H1 (cell line): ENCODE results near the gene TCF7L1. TPM values are rescaled to one million over a fixed set of nuclear protein-coding genes. Genes with fewer than 3 reads are reported as not detected.
A peak's percentile ranks its signal among the peaks of the same experiment; 100 is the strongest.

Experiments
- CTCF ChIA-PET: fragments of 300-600 bp; sonication (Branson Sonifier 250); formaldehyde crosslinking; loops from one replicate; lab custom pipeline; 2021; ENCODE audit not compliant: partially characterized antibody; lab: Charles Lee
- POLR2A ChIA-PET: fragments of 300-600 bp; sonication (Branson Sonifier 250); formaldehyde crosslinking; loops from one replicate; lab custom pipeline; 2021; ENCODE audit warnings: inconsistent platforms; ENCODE audit not compliant: partially characterized antibody; lab: Charles Lee
- DNase-seq, 2 experiments: peaks; one replicate each; pipeline versions ENCODE4 v3.0.0 to v3.0.0-alpha.2; 2010 to 2022; ENCODE audit warnings: low spot score in 2 of 2, low read depth in 1 of 2, mixed read lengths in 1 of 2
- FAIRE-seq: peaks from 2 replicates; lab custom pipeline; 2011; peaks lifted over from hg19 to GRCh38; lab: Jason Lieb, UNC
- H2AFZ ChIP-seq: 2 replicates; pipeline ENCODE4 v1.8.1; 2012; ENCODE audit warnings: low read length, inconsistent platforms
- H2AK5ac ChIP-seq: 2 replicates; pipeline ENCODE4 v1.6.1; 2013; ENCODE audit warnings: low read depth, low read length
- H2BK120ac ChIP-seq: replicated peaks from 2 replicates; pipeline ENCODE3; 2013; ENCODE audit warnings: low read depth, low read length, inconsistent platforms
- H2BK12ac ChIP-seq: 2 replicates; pipeline ENCODE4 v1.6.1; 2013; ENCODE audit warnings: low read depth, low read length
- H2BK15ac ChIP-seq: 2 replicates; pipeline ENCODE4 v1.6.1; 2013; ENCODE audit warnings: low read length
- H2BK20ac ChIP-seq: 2 replicates; pipeline ENCODE4 v1.6.1; 2013; ENCODE audit warnings: low read length
- H2BK5ac ChIP-seq: 2 replicates; pipeline ENCODE4 v1.6.1; 2013; ENCODE audit warnings: low read depth, low read length
- H3K14ac ChIP-seq: 2 replicates; pipeline ENCODE4 v1.6.1; 2013; ENCODE audit warnings: inconsistent platforms; ENCODE audit not compliant: insufficient read length
- H3K18ac ChIP-seq: 2 replicates; pipeline ENCODE4 v1.6.1; 2013; ENCODE audit warnings: low read length; ENCODE audit errors: extremely low read depth
- H3K23ac ChIP-seq: 2 replicates; pipeline ENCODE4 v1.6.1; 2013; ENCODE audit warnings: inconsistent platforms; ENCODE audit not compliant: insufficient read length
- H3K23me2 ChIP-seq: 2 replicates; pipeline ENCODE4 v1.6.1; 2013; ENCODE audit warnings: low read depth, low read length
- H3K27ac ChIP-seq: 2 replicates; pipeline ENCODE4 v1.6.1; 2011; ENCODE audit warnings: low read depth, low read length, inconsistent platforms
- H3K27me3 ChIP-seq, 4 experiments: replicated peaks in 1 of 4; 1 replicate in 1 of 4; 2 replicates in 3 of 4; pipeline versions ENCODE4 v1.6.1 to v1.8.1; 2011 to 2013; ENCODE audit warnings: low read length in 3 of 4, mild to moderate bottlenecking in 3 of 4, inconsistent platforms in 2 of 4, mixed read lengths in 2 of 4, moderate library complexity in 1 of 4; ENCODE audit not compliant: control insufficient read depth in 3 of 4, insufficient read depth in 3 of 4; ENCODE audit errors: extremely low read depth in 1 of 4
- H3K36me3 ChIP-seq, 4 experiments: 2 replicates each; pipeline versions ENCODE4 v1.6.1 to v1.8.1; 2011 to 2013; ENCODE audit warnings: mild to moderate bottlenecking in 4 of 4, low read length in 3 of 4, moderate library complexity in 2 of 4, control low read depth in 1 of 4, inconsistent platforms in 1 of 4; ENCODE audit not compliant: insufficient read depth in 4 of 4, control insufficient read depth in 2 of 4
- H3K4ac ChIP-seq: replicated peaks from 2 replicates; pipeline ENCODE3; 2013; ENCODE audit warnings: low read length, low read depth, mixed read lengths, inconsistent platforms; ENCODE audit not compliant: insufficient read length
- H3K4me1 ChIP-seq, 4 experiments: replicated peaks in 1 of 4; 1 replicate in 1 of 4; 2 replicates in 3 of 4; pipeline versions ENCODE4 v1.6.1 to v1.8.1; 2011 to 2013; ENCODE audit warnings: low read length in 3 of 4, inconsistent platforms in 2 of 4, mixed read lengths in 1 of 4; ENCODE audit not compliant: insufficient read depth in 4 of 4, control insufficient read depth in 3 of 4
- H3K4me2 ChIP-seq, 2 experiments: 2 replicates each; pipeline versions ENCODE4 v1.6.1 to v1.8.1; 2011 to 2013; ENCODE audit warnings: low read depth in 2 of 2, low read length in 2 of 2, control low read depth in 1 of 2, inconsistent platforms in 1 of 2, mild to moderate bottlenecking in 1 of 2; ENCODE audit not compliant: insufficient read depth in 1 of 2
- H3K4me3 ChIP-seq, 4 experiments: fragments of 200-600, 300-600 bp in 1 of 4; sonication (generic), shearing (Covaris generic), sonication (Bioruptor Twin) in 1 of 4; 2 replicates each; pipeline versions ENCODE4 v1.5.1 to v1.8.1; 2011 to 2016; ENCODE audit warnings: low read length in 4 of 4, low read depth in 3 of 4, control low read depth in 2 of 4, inconsistent platforms in 2 of 4, mild to moderate bottlenecking in 2 of 4, mixed read lengths in 1 of 4, moderate library complexity in 1 of 4; ENCODE audit not compliant: insufficient read depth in 2 of 4; ENCODE audit errors: extremely low read depth in 1 of 4
- H3K56ac ChIP-seq: replicated peaks from 2 replicates; pipeline ENCODE3; 2013; ENCODE audit warnings: low read depth, mild to moderate bottlenecking, mixed read lengths, low read length, inconsistent platforms; ENCODE audit not compliant: insufficient read length
- H3K79me1 ChIP-seq: 2 replicates; pipeline ENCODE4 v1.6.1; 2013; ENCODE audit warnings: low read depth, low read length, control low read depth
- H3K79me2 ChIP-seq, 2 experiments: 2 replicates each; pipeline versions ENCODE4 v1.6.1 to v1.8.1; 2012 to 2013; ENCODE audit warnings: low read length in 2 of 2, mild to moderate bottlenecking in 2 of 2, inconsistent platforms in 1 of 2; ENCODE audit not compliant: insufficient read depth in 2 of 2, control insufficient read depth in 1 of 2
- H3K9ac ChIP-seq, 4 experiments: replicated peaks in 1 of 4; 1 replicate in 1 of 4; 2 replicates in 3 of 4; pipeline versions ENCODE4 v1.6.1 to v1.8.1; 2011 to 2013; ENCODE audit warnings: low read depth in 3 of 4, low read length in 3 of 4, control low read depth in 2 of 4, mild to moderate bottlenecking in 2 of 4, moderate library complexity in 2 of 4, inconsistent platforms in 1 of 4; ENCODE audit errors: extremely low read depth in 1 of 4
- H3K9me3 ChIP-seq, 2 experiments: 2 replicates each; pipeline versions ENCODE4 v1.6.1 to v1.8.1; 2012 to 2013; ENCODE audit warnings: mild to moderate bottlenecking in 2 of 2, moderate library complexity in 2 of 2, control low read depth in 1 of 2, inconsistent platforms in 1 of 2, low read depth in 1 of 2, low read length in 1 of 2, mixed read lengths in 1 of 2; ENCODE audit not compliant: insufficient read depth in 2 of 2
- H4K20me1 ChIP-seq, 2 experiments: replicated peaks in 1 of 2; 2 replicates each; pipeline versions ENCODE3 to v1.8.1; 2011 to 2013; ENCODE audit warnings: inconsistent platforms in 2 of 2, low read length in 2 of 2, mild to moderate bottlenecking in 1 of 2; ENCODE audit not compliant: insufficient read depth in 2 of 2, control insufficient read depth in 1 of 2
- H4K5ac ChIP-seq: 2 replicates; pipeline ENCODE4 v1.6.1; 2013; ENCODE audit warnings: low read length, low read depth, mixed read lengths, inconsistent platforms; ENCODE audit not compliant: insufficient read length
- H4K8ac ChIP-seq: 2 replicates; pipeline ENCODE4 v1.8.0; 2013; ENCODE audit warnings: mild to moderate bottlenecking, moderate library complexity, low read length, inconsistent platforms; ENCODE audit not compliant: insufficient read depth; ENCODE audit errors: extremely low read depth
- H4K91ac ChIP-seq: replicated peaks from 2 replicates; pipeline ENCODE3; 2013; ENCODE audit warnings: low read length, mixed read lengths, inconsistent platforms; ENCODE audit not compliant: insufficient read length
- CEBPB ChIP-seq: IDR thresholded peaks from 2 replicates; pipeline ENCODE4 v1.6.1; 2012; ENCODE audit warnings: low read depth, low read length
- CREB1 ChIP-seq: IDR thresholded peaks from 2 replicates; pipeline ENCODE4 v1.6.1; 2012; ENCODE audit warnings: inconsistent platforms
- CTBP2 ChIP-seq: IDR thresholded peaks from 2 replicates; pipeline ENCODE4 v1.7.0; 2011; ENCODE audit warnings: borderline replicate concordance, mild to moderate bottlenecking, moderate library complexity, mixed read lengths, low read length; ENCODE audit not compliant: insufficient read depth, insufficient read length
- HDAC6 ChIP-seq: IDR thresholded peaks from one replicate; pipeline ENCODE4 v1.7.1; 2012; ENCODE audit warnings: low read depth, mild to moderate bottlenecking, inconsistent platforms, low read length, moderate library complexity
- RFX5 ChIP-seq: IDR thresholded peaks from 2 replicates; pipeline ENCODE4 v1.6.1; 2011; ENCODE audit warnings: low read depth, low read length, improper control_type of control experiment, borderline replicate concordance
- SIRT6 ChIP-seq: IDR thresholded peaks from one replicate; pipeline ENCODE4 v1.7.1; 2012; ENCODE audit warnings: low read length, inconsistent platforms
- SP4 ChIP-seq: IDR thresholded peaks from 2 replicates; pipeline ENCODE4 v1.6.1; 2012; ENCODE audit warnings: low read length, inconsistent platforms
- TEAD4 ChIP-seq: IDR thresholded peaks from 2 replicates; pipeline ENCODE4 v1.6.1; 2012; ENCODE audit warnings: low read depth, low read length, inconsistent platforms, mixed read lengths
- ZNF274 ChIP-seq: IDR thresholded peaks from 2 replicates; pipeline ENCODE4 v1.7.0; 2012; ENCODE audit warnings: low read length, borderline replicate concordance; ENCODE audit errors: extremely low read depth
- WGBS, 2 experiments: shearing (Covaris generic) in 1 of 2; methylation state at CpG; one replicate each; pipeline versions ENCODE4 v1.1.6 to v1.1.7; 2013 to 2015; ENCODE audit warnings: low lambda C conversion rate in 2 of 2, mixed read lengths in 2 of 2, inconsistent platforms in 1 of 2, low coverage in 1 of 2, missing lambda C conversion rate in 1 of 2; ENCODE audit not compliant: insufficient replicate concordance in 2 of 2, insufficient coverage in 1 of 2, insufficient read length in 1 of 2; ENCODE audit errors: extremely low coverage in 1 of 2, missing lambda C conversion rate in 1 of 2; 5-methylcytosine and 5-hydroxymethylcytosine counted together
- polyA plus RNA-seq, 7 experiments: library from polyadenylated mRNA; depleted of rRNA in 3 of 7; stranded (reverse) in 5 of 7; unstranded in 2 of 7; fragments of >200 nt in 5 of 7; fragments of 200-250 nt in 2 of 7; gene quantifications; 1 replicate in 5 of 7; 2 replicates in 1 of 7; 4 replicates in 1 of 7; pipeline versions ENCODE4 v1.2.1 to v1.2.3, GENCODE V29; 2011 to 2013; ENCODE audit warnings: missing spikeins in 2 of 7, mixed read lengths in 2 of 7
- total RNA-seq: library from RNA; stranded (reverse); fragmentation: NEBNext Ultra II Directional; extraction: Animal tissue kit (Norgen Biotek cat#: 25700); gene quantifications from 2 replicates; pipeline ENCODE4 v1.2.1, GENCODE V29; 2021
- TF ChIP-seq, protein P1 (sequence below), 3 experiments: IDR thresholded peaks; 1 replicate in 2 of 3; 2 replicates in 1 of 3; pipeline versions ENCODE4 v1.5.1 to v1.6.1; 2011; ENCODE audit warnings: low read length in 3 of 3, mild to moderate bottlenecking in 3 of 3, inconsistent platforms in 2 of 3, low read depth in 1 of 3, moderate library complexity in 1 of 3; ENCODE audit not compliant: insufficient read depth in 1 of 3; ENCODE audit errors: control extremely low read depth in 1 of 3

TCF7L1 gene
- total and polyA plus RNA-seq, 2 of the 8 experiments (the other 6 are each of a cell fraction or from before 2014, with no cell fraction given): 27.5 to 108 TPM

DNA sequence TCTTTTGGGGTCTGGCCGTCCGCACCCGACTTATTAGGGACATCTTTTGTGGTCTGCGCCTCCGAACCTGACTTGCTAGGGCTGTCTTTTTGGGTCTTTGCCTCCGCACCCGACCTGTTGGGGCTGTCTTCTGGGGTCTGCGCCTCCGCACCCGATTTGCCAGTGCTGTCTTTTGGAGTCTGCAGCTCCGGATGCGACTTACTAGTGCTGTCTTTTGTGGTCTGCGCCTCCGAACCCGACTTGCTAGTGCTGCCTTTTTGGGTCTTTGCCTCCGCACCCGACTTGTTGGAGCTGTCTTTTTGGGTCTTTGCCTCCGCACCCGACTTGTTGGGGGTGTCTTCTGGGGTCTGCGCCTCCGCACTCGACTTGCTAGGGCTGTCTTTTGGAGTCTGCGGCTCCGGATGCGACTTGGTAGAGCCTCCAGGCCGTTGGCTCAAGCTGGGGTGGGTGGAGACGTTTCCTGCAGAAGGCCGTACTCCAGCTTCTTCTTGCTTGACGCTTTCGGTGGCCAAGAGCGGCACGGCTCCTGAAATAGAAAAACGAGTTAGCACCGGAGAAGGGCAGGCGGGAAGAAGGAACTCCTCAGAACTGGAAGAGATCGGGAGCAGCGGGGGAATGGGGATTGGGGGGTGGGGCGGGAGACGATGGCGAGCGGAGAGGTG, 194.1 kb downstream of the TCF7L1 start:
- Histone ChIP-seq H4K5ac (no peak overlapping the region), H3K9ac (peak overlapping the region; percentile 89 to 99 (median 94)), H2AFZ (no peak overlapping the region), H3K4ac (peak overlapping the region; percentile 91), H3K79me2 (peaks cover 9 to 24% of the 10 kb centered on the region in 2 experiments), H3K23ac (no peak overlapping the region), H4K20me1 (peaks cover 0 to 9% of the 10 kb centered on the region in 2 experiments), H4K8ac (peak overlapping the region; percentile 92), H3K23me2 (peaks cover 17% of the 10 kb centered on the region), H2BK15ac (no peak overlapping the region), H3K4me1 (peaks cover 0 to 13% (median 7%) of the 10 kb centered on the region in 4 experiments; a peak in 6 of 7 replicates), H3K56ac (peak overlapping the region; percentile 52), H3K18ac (peak overlapping the region; percentile 99), H3K27me3 (no peaks in the 10 kb centered on the region; a peak in 1 of 7 replicates), H2BK120ac (no peak overlapping the region), H2BK5ac (peak overlapping the region; percentile 100), H2AK5ac (no peak overlapping the region), H3K36me3 (peaks cover 15 to 30% (median 20%) of the 10 kb centered on the region in 4 experiments), H4K91ac (peak overlapping the region; percentile 87), H3K79me1 (peaks cover 17% of the 10 kb centered on the region), H3K27ac (peak overlapping the region; percentile 99; the same call in 1 of the 2 replicates), H2BK12ac (peak overlapping the region; percentile 29), H3K4me2 (peak overlapping the region; percentile 86 to 99), H3K9me3 (no peaks in the 10 kb centered on the region), H3K14ac (no peak overlapping the region), H2BK20ac (no peak overlapping the region), H3K4me3 (peak overlapping the region; percentile 61 to 96 (median 84))
- FAIRE-seq (no peak), DNase-seq (no peak)
- CTCF ChIA-PET: interaction anchor here (0.6 to 2.2 kb wide), 8 partner anchors 9 to 265 kb away, joined by 3 to 8 read pairs (median 3); no protein-coding TSS in a partner anchor
- whole genome bisulfite sequencing, 2 experiments: 13% methylated on average over 35 of the region's 41 CpGs; no CpG with 5 or more reads in 1 of the 2 experiments
- POLR2A ChIA-PET: interaction anchor here (0.8 to 6.2 kb wide), 22 partner anchors 9 to 261 kb away, joined by 3 to 70 read pairs (median 5); partner anchors contain the start of genes ELMOD3, GGCX, MAT2A and RETSAT
- TF ChIP-seq HDAC6 (no peak), CREB1 (no peak), RFX5 (no peak), TEAD4 (no peak), ZNF274 (no peak), SP4 (no peak), CTBP2 (no peak), SIRT6 (no peak), CEBPB (no peak)
- TF ChIP-seq, protein P1, sequence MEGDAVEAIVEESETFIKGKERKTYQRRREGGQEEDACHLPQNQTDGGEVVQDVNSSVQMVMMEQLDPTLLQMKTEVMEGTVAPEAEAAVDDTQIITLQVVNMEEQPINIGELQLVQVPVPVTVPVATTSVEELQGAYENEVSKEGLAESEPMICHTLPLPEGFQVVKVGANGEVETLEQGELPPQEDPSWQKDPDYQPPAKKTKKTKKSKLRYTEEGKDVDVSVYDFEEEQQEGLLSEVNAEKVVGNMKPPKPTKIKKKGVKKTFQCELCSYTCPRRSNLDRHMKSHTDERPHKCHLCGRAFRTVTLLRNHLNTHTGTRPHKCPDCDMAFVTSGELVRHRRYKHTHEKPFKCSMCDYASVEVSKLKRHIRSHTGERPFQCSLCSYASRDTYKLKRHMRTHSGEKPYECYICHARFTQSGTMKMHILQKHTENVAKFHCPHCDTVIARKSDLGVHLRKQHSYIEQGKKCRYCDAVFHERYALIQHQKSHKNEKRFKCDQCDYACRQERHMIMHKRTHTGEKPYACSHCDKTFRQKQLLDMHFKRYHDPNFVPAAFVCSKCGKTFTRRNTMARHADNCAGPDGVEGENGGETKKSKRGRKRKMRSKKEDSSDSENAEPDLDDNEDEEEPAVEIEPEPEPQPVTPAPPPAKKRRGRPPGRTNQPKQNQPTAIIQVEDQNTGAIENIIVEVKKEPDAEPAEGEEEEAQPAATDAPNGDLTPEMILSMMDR (IDR thresholded peaks at IDR 0.05; ENCODE audit: control extremely low read depth in 1 of 3, insufficient read depth in 1 of 3, low read depth in 1 of 3, low read length in 3 of 3): no peak
